IMR-90 (cell line): Measurements from ENCODE around the gene DNASE1L1. TPM values are rescaled to one million over a fixed set of nuclear protein-coding genes. Genes with fewer than 3 reads are reported as not detected.

Experiments
- ATAC-seq: fragments of 200-7000 bp; cut with Tn5 transposase; 2 replicates; pipeline ENCODE4 v1.9.1; 2020; ENCODE audit warnings: low read depth, mild to moderate bottlenecking, moderate library complexity
- BruUV-seq: library from RNA; stranded (reverse); fragments of 400-500 nt; replicated peaks from 2 replicates; lab custom pipeline; 2021; lab: Mats Ljungman, UMichigan
- CTCF ChIA-PET: fragments of 300-600 bp; formaldehyde crosslinking; extraction: SDS; loops from one replicate; lab custom pipeline; 2021; ENCODE audit warnings: antibody characterized with exemption; lab: Yijun Ruan, JAX
- POLR2A ChIA-PET: fragments of 300-600 bp; sonication (Branson Sonifier 250); formaldehyde crosslinking; loops from one replicate; lab custom pipeline; 2022; ENCODE audit warnings: antibody characterized with exemption; ENCODE audit not compliant: unreplicated experiment; lab: Charles Lee
- DNase-seq: peaks from one replicate; pipeline ENCODE4 v3.0.0; 2013
- H2AFZ ChIP-seq: replicated peaks from 2 replicates; pipeline ENCODE3; 2013; ENCODE audit warnings: low read length, mild to moderate bottlenecking; ENCODE audit not compliant: poor library complexity
- H2AK5ac ChIP-seq: 2 replicates; pipeline ENCODE4 v1.6.1; 2013; ENCODE audit warnings: low read depth, low read length, inconsistent platforms
- H2AK9ac ChIP-seq: replicated peaks from 2 replicates; pipeline ENCODE3; 2013; ENCODE audit warnings: mild to moderate bottlenecking, low read depth, low read length, moderate library complexity; ENCODE audit not compliant: poor library complexity
- H2BK120ac ChIP-seq: 2 replicates; pipeline ENCODE4 v1.6.1; 2013; ENCODE audit warnings: low read depth, low read length, inconsistent platforms
- H2BK15ac ChIP-seq: 3 replicates; pipeline ENCODE4 v1.6.1; 2013; ENCODE audit warnings: low read depth, low read length, inconsistent platforms
- H2BK20ac ChIP-seq: 2 replicates; pipeline ENCODE4 v1.6.1; 2013; ENCODE audit warnings: low read depth, mild to moderate bottlenecking, inconsistent platforms, low read length, moderate library complexity
- H2BK5ac ChIP-seq: 2 replicates; pipeline ENCODE4 v1.6.1; 2013; ENCODE audit warnings: mild to moderate bottlenecking, low read depth, low read length, inconsistent platforms; ENCODE audit not compliant: poor library complexity, severe bottlenecking
- H3K14ac ChIP-seq: replicated peaks from 2 replicates; pipeline ENCODE4 v1.6.1; 2013; ENCODE audit warnings: low read depth, low read length, inconsistent platforms
- H3K18ac ChIP-seq: 2 replicates; pipeline ENCODE4 v1.6.1; 2013; ENCODE audit warnings: low read depth, low read length, control low read depth
- H3K23ac ChIP-seq: 2 replicates; pipeline ENCODE4 v1.6.1; 2013; ENCODE audit warnings: low read depth, low read length, inconsistent platforms
- H3K27ac ChIP-seq: 2 replicates; pipeline ENCODE4 v1.5.1; 2013; ENCODE audit warnings: mild to moderate bottlenecking, control low read depth, low read length; ENCODE audit not compliant: insufficient read depth
- H3K27me3 ChIP-seq: 2 replicates; pipeline ENCODE4 v1.6.1; 2013; ENCODE audit warnings: low read length; ENCODE audit not compliant: control insufficient read depth, insufficient read depth
- H3K36me3 ChIP-seq: 2 replicates; pipeline ENCODE4 v1.6.1; 2013; ENCODE audit warnings: low read length, mixed read lengths; ENCODE audit not compliant: control insufficient read depth, insufficient read depth
- H3K4ac ChIP-seq: 2 replicates; pipeline ENCODE4 v1.6.1; 2013; ENCODE audit warnings: low read depth, low read length, inconsistent platforms
- H3K4me1 ChIP-seq: 2 replicates; pipeline ENCODE4 v1.6.1; 2013; ENCODE audit warnings: low read length, mixed read lengths; ENCODE audit not compliant: control insufficient read depth, insufficient read depth
- H3K4me2 ChIP-seq: 2 replicates; pipeline ENCODE4 v1.6.1; 2013; ENCODE audit warnings: low read depth, mild to moderate bottlenecking, control low read depth, low read length, moderate library complexity
- H3K4me3 ChIP-seq: 2 replicates; pipeline ENCODE4 v1.5.1; 2013; ENCODE audit warnings: low read depth, mild to moderate bottlenecking, control low read depth, low read length, moderate library complexity; ENCODE audit not compliant: insufficient read depth
- H3K56ac ChIP-seq: 2 replicates; pipeline ENCODE4 v1.6.1; 2013; ENCODE audit warnings: low read length, inconsistent platforms; ENCODE audit not compliant: insufficient read depth; ENCODE audit errors: extremely low read depth
- H3K79me1 ChIP-seq, 2 experiments: 2 replicates each; pipeline ENCODE4 v1.6.1; 2013; ENCODE audit warnings: low read length in 2 of 2, inconsistent platforms in 1 of 2, low read depth in 1 of 2
- H3K9ac ChIP-seq: 2 replicates; pipeline ENCODE4 v1.6.1; 2013; ENCODE audit warnings: low read depth, low read length, control low read depth
- H3K9me1 ChIP-seq: 2 replicates; pipeline ENCODE4 v1.6.1; 2013; ENCODE audit warnings: low read length, inconsistent platforms; ENCODE audit not compliant: insufficient read depth
- H3K9me3 ChIP-seq: 2 replicates; pipeline ENCODE4 v1.6.1; 2013; ENCODE audit warnings: low read length; ENCODE audit not compliant: control insufficient read depth, insufficient read depth
- H4K20me1 ChIP-seq: 2 replicates; pipeline ENCODE4 v1.6.1; 2013; ENCODE audit warnings: low read length, inconsistent platforms; ENCODE audit not compliant: insufficient read depth
- H4K5ac ChIP-seq: 2 replicates; pipeline ENCODE4 v1.6.1; 2013; ENCODE audit warnings: mild to moderate bottlenecking, low read depth, low read length, control low read depth
- H4K8ac ChIP-seq, 2 experiments: 2 replicates each; pipeline ENCODE4 v1.6.1; 2013; ENCODE audit warnings: low read depth in 2 of 2, low read length in 2 of 2, control low read depth in 1 of 2, inconsistent platforms in 1 of 2
- H4K91ac ChIP-seq: 2 replicates; pipeline ENCODE4 v1.6.1; 2013; ENCODE audit warnings: low read depth, low read length, inconsistent platforms; ENCODE audit not compliant: insufficient read depth
- POLR2A ChIP-seq: IDR thresholded peaks from 2 replicates; pipeline ENCODE4 v1.6.1; 2012; ENCODE audit warnings: mild to moderate bottlenecking, low read depth, low read length
- SMC3 ChIP-seq: fragments of 150-350 bp; IDR thresholded peaks from 2 replicates; pipeline ENCODE4 v1.6.1; 2016; ENCODE audit warnings: low read depth, mild to moderate bottlenecking, antibody characterized with exemption, low read length, moderate library complexity
- WGBS, 2 experiments: methylation state at CpG; one replicate each; pipeline versions ENCODE4 v1.1.5 to v1.1.7; 2013; ENCODE audit warnings: missing lambda C conversion rate in 2 of 2; ENCODE audit not compliant: insufficient read length in 1 of 2; ENCODE audit errors: extremely low coverage in 2 of 2; 5-methylcytosine and 5-hydroxymethylcytosine counted together
- dilution Hi-C: fragments of 300-500 bp; cut with HindIII; formaldehyde crosslinking; loops from one replicate; pipeline ENCODE4 v1.14.3; 2018; ENCODE audit warnings: low sequenced_read_pairs; ENCODE audit not compliant: unreplicated experiment
- in situ Hi-C: fragments of 300-500 bp; cut with MboI; formaldehyde crosslinking; loops from 3 replicates; pipeline ENCODE4 v1.14.3; 2019; ENCODE audit warnings: low sequenced_read_pairs, inconsistent platforms, mixed read lengths
- intact Hi-C: fragments of 100-400 bp; cut with micrococcal nuclease; formaldehyde crosslinking; loops from 2 replicates; pipeline ENCODE4 v1.10.0; 2022
- polyA plus RNA-seq, 3 experiments: library from polyadenylated mRNA; depleted of rRNA; stranded (reverse); fragments of >200 nt; gene quantifications; 2 replicates each; pipeline ENCODE4 v1.2.3, GENCODE V29; 2012; ENCODE audit warnings: low replicate concordance in 1 of 3
- total RNA-seq: library from RNA; depleted of rRNA; stranded (reverse); fragments of >200 nt; gene quantifications from 2 replicates; pipeline ENCODE4 v1.2.3, GENCODE V29; 2012

The DNASE1L1 gene
- total and polyA plus RNA-seq, 2 of the 4 experiments (the other 2 are of a cell fraction): 51.4 to 55.5 TPM

- Histone ChIP-seq H2AK9ac (peak overlapping the region; percentile 61), H3K4me1 (no peaks in the 10 kb centered on the region), H3K18ac (no peak overlapping the region), H4K91ac (no peak overlapping the region), H2BK120ac (no peak overlapping the region), H4K8ac (no peak overlapping the region), H3K4me3 (no peak overlapping the region), H2AFZ (peak overlapping the region; percentile 11), H2BK20ac (no peak overlapping the region), H2BK5ac (no peak overlapping the region), H3K14ac (no peak overlapping the region), H3K27ac (no peak overlapping the region), H3K4me2 (no peak overlapping the region), H3K4ac (no peak overlapping the region), H2AK5ac (no peak overlapping the region), H3K27me3 (no peaks in the 10 kb centered on the region), H3K9me3 (no peaks in the 10 kb centered on the region), H4K20me1 (peaks cover 100% of the 10 kb centered on the region), H4K5ac (no peak overlapping the region), H3K56ac (no peak overlapping the region), H3K23ac (no peak overlapping the region), H3K79me1 (peaks cover 10 to 45% of the 10 kb centered on the region in 2 experiments; a peak in 3 of 4 replicates), H3K9me1 (no peaks in the 10 kb centered on the region), H3K36me3 (peaks cover 98% of the 10 kb centered on the region), H3K9ac (no peak overlapping the region), H2BK15ac (no peak overlapping the region)
- DNase-seq (no peak), ATAC-seq (no peak)
- TF ChIP-seq SMC3 (no peak), POLR2A (no peak)
- in situ Hi-C loops (no loop called here), dilution Hi-C loops (no loop called here), intact Hi-C loops (no loop called here)
- ChIA-PET POLR2A (interaction anchor here (0.5 kb wide), 1 partner anchor 14 kb away, joined by 4 read pairs; no protein-coding TSS in a partner anchor), CTCF (no interaction called here)
- 92% methylated on average over 15 of the region's 30 CpGs; no CpG with 5 or more reads in 1 of the 2 experiments for WGBS, 2 experiments
- BruUV-seq: no TSS peak
These were observed 53.8 kb downstream of the DNASE1L1 start for GRCh38 chrX:154355094-154355775.
